NCI-H510A treated with DMSO at 0.1 percent for 48 hours (cell line): ENCODE measurements around the gene DNMT3B.
"Not testable (repeated sequence)": the region's sequence is repeated elsewhere in the genome, so short reads cannot be mapped to it uniquely, and the experiment has no call there.

ENCODE experiments used
- DNase-seq: peaks from one replicate; lab custom pipeline; 2025; lab: John Stamatoyannopoulos, UW

DNMT3B gene

DNA sequence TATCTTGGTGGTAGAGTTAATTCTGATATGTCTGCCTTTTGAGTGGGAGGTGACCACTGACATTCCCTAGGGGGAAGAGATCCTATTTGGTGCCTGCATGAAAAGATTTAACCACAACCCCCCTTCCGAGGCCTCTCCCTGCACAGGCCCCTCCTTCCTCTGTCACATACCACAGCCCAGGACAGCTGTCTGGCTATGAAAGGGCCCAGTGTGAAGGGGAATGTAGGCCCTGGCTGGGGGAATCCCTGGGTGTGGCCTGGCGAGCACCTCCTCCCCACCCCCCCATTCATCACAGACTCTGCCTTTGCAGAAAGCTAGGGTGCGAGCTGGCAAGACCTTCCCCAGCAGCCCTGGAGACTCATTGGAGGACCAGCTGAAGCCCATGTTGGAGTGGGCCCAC lies 30.1 kb downstream of the DNMT3B start:
- no peak for DNase-seq

DNA sequence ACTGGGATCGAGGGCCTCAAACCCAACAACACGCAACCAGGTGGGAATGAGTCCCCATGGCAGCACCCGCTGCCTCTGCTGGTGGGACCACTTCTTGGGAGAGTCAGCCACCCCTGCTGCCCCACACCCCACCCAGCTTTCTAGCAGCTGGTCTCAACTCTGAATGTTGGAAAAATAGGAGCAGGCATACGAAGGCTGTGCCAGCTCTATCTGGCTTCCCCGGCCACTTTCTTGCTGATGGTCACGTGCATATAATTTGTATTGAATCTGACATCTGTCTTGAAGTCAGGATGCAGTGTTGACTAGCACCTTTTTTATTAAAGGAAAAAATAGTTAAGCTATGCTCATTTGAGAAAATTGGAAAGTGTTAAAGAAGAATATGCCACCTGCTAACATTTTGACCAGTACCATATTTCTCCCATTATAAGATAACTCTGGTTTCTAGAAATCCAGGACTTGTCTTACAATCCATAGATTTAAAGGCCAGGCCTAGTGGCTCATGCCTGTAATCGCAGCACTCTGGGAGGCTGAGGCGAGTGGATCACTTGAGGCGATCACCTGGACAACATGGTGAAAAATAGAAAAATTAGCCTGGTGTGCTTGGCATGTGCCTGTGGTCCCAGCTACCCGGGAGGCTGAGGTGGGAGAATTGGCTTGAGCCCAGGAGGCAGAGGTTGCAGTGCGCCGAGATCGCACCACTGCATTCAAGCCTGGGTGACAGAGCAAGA lies 30.7 kb downstream of the DNMT3B start:
- DNase-seq, result no peak

DNA sequence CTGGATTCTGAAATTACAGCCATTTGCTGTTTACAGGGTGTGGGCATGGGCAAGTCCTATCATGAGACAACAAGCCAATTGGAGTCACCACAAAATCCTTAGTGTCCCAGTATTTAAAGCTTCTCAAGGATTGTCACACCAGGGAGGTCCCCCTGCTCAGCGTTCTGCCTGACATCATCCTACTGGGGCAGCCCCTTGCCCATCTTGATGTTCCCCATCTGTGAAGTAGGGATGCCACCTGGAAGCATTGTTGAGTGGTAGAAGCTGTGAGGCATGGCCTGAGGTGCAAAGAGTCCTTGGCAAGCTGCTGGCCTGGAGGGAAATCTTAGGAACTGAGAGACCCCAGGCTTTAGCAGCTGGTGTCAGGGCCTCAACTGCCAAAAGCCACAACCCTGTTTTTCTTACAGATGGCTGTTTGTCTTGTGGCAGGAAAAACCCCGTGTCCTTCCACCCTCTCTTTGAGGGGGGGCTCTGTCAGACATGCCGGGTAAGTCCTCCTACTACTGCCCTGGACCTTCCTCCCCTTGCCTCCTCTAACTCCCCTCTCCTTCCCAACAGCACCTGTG lies 34.3 kb downstream of the DNMT3B start:
- DNase-seq, result no peak

DNA sequence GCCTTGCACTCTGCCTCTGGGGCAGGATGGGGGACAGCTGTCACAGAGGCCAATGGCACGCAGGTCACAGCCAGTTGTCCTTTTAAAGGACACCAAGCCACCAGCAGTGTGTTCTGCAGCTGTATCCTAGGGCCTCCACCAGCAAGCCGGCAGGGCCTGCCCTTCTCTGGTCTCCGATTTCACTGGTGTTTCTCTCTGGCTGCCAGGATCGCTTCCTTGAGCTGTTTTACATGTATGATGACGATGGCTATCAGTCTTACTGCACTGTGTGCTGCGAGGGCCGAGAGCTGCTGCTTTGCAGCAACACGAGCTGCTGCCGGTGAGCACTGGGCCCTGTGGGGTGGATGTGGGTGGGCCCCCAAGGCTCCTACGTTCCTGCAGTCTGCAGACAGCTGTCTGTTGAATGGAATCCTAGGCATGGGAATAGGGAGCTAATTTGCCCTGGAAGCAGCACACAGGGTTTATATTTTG lies 34.8 kb downstream of the DNMT3B start:
- DNase-seq, result no peak

DNA sequence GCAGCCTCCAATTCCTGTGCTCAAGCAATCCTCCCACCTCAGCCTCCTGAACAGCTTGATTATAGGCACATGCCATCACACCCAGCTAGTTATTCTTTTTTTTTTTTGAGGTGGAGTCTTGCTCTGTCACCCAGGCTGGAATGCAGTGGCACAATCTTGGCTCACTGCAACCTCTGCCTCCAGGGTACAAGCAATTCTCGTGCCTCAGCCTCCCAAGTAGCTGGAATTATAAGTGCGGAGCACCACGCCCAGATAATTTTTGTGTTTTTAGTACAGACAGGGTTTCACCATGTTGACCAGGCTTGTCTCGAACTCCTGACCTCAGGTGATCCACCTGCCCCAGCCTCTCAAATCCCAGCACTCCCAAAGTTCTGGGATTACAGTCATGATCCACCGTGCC lies 35.4 kb downstream of the DNMT3B start:
- DNase-seq, result not testable (repeated sequence)

DNA sequence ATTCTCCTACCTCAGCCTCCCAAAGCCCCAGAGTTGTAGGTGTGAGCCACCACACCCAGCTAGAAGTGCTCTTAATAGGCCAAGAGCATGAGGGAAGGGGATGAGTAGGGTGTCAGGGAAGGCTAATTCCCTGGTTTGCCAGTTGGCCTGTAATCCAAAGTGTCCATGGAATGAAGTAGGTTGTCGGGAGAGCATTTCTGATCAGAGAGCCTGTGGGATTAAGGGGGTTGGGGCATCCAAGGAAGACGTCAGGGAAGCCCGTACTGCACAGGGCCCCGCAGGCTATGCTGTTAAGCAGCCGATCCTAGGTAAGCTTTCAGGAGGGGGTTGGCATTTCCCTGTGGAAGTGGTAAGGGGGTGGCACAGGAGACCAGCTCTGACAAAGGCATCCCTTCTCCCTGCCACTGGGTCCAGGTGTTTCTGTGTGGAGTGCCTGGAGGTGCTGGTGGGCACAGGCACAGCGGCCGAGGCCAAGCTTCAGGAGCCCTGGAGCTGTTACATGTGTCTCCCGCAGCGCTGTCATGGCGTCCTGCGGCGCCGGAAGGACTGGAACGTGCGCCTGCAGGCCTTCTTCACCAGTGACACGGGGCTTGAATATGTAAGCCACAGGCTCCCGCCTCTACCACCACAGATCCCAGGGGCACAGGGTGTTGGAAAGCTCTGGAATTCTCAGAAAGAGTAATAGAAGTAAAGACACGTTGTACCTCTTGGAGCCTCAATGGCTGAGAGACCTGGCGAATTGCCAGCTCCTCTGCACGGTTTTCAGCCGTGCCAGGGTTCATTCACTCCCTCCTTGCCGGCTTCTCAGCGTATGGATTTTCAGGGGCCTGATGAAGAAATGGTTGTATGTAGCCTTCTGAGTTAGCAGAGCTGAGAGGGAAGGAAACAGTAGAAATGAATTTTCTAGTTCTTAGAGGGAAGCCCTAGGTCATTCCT lies 36.1 kb downstream of the DNMT3B start:
- no peak for DNase-seq

DNA sequence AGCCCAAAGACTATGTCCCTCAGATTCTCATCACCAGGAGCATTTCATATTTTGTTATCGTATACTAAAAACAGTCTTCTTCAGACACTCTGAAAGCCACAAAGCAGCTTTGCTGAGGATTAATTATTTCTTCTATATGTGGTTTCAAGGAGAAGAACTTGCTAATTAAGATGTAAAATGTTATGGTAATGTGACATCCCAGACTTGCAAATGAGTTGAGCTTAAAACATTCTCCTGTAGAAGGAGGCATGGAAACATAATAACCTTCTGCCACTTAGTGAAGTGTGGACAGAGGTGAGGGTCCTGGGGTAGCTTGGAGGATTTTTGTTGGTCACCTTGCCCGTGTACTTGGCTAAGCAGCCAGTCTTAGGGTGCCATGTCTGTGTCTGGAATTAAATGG lies 40.9 kb downstream of the DNMT3B start:
- no peak for DNase-seq

DNA sequence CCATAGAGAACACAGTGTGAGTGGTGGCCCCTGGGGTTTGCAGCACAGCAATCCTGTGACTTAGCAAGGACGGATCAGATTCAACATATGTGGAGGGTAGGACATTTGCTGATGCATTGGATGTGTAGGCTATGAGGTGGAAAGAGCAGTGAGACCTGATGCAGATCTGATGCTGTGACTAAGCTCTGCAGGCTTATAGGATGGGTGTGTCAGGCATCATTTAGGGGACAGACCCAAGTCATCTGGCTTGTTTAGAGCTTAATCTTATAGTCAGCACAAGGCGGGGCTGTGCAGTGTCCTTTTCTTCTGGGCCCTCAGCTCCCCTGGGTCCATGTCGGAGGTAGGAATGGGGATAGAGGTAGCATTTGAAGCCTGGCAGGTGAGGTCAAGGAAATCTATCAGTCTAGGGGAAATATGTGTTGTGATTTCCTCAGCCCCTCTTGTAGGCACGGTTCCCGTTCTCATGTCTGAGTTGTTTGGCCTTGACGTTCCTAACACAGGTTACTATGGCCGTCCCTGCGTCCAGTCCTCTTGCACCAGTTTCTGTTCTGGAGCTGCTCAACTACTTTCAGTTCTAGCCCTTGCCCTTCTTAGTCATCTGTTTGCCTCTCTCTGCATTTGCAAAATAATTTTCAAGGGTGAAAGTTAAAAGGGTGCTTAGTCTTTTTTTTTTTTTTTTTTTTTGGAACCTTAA lies 42.0 kb downstream of the DNMT3B start:
- DNase-seq, result no peak

DNA sequence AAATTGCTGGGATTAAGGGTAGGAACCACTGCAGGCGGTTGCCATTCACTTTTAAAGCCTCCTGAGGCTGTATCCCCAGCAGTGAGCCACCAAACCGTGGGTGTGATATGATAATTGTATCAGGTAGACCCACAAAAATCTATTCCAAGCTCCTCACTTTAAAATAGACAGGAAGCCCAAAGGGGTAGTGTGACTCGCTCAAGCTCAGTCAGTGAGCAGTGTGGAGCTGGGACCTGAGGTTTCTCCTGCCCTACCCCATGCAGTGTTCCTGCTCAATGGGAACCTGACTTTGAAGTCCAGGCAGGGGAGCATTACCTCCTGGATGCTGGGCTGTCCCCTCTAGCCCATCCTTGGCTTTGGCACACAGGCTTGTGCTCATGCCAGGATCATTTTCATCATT lies 42.6 kb downstream of the DNMT3B start:
- DNase-seq, result no peak

DNA sequence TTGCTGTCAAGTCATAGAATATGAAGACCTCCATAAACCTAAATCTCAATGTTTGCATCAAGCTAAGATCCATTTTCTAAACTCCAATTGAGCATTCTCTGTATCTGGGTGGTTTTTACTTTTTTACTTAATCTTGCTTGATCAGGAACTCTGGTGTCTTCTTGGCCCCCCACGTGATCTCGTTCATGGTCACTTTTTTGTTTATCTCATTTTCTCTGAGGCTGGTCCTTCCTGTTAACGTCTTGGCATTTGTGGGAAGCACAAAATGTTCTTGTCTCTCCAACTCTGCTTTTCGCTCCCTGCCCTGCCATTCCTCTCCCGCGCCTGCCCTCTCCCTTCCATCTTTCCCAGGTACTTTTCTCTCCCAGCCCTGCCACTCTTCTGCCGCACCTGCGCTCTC lies 43.5 kb downstream of the DNMT3B start:
- DNase-seq, result no peak

DNA sequence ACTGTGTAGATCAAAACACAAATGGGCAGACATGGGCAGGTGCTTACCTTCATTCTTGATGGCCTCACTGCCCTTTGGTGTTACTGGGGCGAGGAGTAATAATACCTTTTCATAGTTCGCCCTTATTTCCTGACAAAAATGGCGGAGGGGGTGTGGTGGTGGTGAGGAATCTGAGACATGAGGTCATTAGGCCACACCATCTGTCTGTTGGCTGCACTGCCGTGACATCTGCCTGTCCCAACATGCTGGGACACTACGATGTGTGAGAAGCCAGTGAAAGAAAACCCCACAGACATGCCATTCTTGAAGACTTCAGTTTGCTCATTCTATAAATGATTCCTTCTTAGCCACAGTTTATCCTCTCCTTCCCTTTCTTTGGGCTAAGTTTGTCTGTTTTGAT lies 44.2 kb downstream of the DNMT3B start:
- no peak for DNase-seq

DNA sequence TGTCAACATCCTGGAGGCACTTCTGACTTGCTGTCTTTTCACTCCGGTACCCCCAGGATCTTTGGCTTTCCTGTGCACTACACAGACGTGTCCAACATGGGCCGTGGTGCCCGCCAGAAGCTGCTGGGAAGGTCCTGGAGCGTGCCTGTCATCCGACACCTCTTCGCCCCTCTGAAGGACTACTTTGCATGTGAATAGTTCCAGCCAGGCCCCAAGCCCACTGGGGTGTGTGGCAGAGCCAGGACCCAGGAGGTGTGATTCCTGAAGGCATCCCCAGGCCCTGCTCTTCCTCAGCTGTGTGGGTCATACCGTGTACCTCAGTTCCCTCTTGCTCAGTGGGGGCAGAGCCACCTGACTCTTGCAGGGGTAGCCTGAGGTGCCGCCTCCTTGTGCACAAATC lies 45.5 kb downstream of the DNMT3B start:
- DNase-seq, result peak; percentile 8

DNA sequence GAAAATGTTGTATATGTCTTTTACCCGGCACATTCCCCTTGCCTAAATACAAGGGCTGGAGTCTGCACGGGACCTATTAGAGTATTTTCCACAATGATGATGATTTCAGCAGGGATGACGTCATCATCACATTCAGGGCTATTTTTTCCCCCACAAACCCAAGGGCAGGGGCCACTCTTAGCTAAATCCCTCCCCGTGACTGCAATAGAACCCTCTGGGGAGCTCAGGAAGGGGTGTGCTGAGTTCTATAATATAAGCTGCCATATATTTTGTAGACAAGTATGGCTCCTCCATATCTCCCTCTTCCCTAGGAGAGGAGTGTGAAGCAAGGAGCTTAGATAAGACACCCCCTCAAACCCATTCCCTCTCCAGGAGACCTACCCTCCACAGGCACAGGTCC lies 46.3 kb downstream of the DNMT3B start:
- no peak for DNase-seq

DNA sequence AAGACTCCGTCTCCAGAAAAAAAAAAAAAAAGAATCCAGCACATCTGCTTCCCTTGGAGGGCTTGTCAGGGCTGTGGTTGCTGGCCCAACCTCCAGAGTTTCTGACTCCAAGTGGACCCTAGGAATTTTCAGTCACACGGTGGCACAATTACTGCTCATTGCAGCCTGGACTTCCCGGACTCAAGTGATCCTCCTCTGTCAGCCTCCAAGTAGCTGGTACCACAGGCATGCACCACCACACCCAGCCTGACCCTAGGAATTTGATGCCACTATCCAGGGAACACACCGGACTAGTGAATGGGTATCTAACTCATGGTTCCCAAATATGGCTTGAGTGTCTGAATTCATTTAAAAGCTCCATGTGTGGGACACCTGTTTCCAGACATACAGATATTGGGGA lies 47.7 kb downstream of the DNMT3B start:
- DNase-seq, result no peak

DNA sequence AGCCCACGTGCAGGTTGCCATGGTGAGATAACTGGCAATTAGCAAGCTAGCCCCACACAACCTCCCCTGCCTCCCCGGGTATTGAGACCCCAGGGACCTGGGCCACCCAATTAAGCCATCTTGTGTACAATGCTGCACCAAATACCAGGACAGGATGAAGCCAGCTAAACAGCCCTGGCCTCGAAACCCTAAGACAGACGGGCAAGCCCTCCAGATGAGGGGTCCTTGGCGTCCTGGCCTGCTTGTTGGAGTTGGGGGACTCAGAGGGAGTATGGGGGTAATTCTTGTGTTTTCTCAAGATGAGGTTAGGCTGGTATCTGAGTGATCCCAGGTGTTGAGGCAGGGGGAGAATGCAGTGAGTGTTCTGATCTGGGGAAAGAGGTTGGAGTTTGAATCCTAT lies 48.8 kb downstream of the DNMT3B start:
- no peak for DNase-seq

DNA sequence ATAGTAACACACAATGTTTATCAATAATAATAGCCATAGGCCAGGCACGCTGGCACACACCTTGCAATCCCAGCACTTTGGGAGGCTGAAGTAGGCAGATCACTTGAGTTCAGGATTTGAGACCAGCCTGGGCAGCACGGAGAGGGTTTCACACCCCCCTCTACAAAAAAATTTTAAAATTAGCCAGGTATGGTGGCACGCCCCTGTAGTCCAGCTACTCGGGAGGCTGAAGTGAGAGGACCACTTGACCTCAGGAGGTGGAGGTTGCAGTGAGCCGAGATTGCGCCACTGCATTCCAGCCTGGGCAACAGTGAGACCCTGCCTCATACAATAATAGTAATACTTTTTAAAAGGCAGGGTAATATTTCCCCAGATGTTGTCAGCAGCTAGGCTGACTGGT lies 49.7 kb downstream of the DNMT3B start:
- DNase-seq, result no peak

DNA sequence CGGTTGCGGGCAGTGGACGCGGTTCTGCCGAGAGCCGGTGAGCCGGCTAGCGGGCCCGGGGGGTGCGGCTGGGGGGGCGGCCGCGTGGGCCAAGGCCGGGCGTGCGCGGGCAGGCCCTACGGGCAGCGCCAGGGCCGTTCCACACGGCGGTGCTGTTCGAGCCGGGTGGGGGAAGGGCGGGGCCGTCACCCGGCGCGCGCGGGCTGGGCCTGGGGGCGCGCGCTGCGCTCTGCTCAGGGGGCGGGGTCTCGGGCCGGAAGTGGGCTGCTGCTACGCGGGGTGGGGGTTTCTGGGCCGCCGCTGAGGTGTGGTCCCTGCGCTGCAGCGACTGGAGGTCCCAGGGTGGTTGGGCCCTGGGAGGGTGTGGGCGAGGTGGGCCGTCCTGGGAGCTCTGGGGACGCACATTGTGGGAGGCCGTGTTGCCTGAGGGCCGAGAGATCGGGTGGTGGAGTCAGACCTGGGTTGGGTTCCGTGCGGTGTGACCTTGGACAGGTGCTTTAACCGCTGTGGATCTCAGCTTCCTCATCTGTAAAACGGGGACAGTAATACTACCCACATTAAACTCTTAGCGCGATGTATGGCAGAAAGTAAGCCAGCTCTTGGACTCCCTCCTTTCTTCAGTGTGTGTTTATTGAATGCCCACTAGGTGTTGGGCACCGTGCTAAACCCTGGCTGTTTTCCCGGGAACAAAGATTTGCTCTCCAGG lies 58.0 kb downstream of the DNMT3B start:
- DNase-seq, result peak; percentile 73

DNA sequence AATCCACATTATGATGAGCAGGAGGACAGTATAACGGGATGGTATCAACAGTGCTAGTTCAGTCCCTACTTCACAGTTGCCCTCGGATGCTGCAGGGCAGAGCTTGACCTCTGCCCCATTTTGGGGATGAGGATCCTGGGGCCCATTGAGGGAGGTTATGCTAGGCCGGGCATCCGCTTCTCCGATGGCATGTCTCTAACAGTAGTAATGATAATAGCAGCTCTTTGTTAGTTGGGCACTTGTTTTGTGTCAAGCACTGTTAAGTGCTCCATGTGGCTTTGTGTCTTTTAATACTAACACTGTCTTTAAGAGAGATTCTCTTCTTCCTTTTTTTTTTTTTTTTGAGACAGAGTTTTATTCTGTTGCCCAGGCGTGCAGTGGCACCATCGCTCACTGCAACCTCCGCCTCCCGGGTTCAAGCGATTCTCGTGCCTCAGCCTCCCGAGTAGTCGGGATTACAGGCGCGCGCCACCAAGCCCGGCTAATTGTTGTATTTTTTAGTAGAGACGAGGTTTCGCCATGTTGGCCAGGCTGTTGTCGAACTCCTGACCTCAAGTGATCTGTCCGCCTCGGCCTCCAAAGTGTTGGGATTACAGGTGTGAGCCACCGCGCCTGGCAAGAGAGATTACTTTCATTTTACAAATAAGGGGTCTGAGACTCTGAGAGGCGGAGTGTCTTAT lies 58.7 kb downstream of the DNMT3B start:
- DNase-seq, result no peak

DNA sequence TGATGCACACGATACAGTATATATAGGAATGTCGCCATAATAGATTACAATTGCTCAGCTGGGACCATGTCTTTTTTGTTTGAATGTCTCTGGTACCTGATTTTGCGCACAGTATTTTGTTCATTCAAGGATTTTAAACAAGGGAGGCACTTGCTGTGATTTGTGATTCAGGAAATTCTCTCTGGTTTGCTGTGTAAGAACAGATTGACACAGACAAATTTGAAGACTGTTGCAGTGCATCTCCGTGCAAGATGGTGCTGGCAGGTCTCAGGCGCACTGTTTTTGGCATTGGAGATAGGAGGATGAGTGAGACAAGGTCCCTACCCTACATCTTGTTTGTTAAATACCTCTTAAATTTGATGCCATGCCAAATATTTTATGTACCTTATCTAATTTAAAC lies 60.0 kb downstream of the DNMT3B start:
- no peak for DNase-seq

DNA sequence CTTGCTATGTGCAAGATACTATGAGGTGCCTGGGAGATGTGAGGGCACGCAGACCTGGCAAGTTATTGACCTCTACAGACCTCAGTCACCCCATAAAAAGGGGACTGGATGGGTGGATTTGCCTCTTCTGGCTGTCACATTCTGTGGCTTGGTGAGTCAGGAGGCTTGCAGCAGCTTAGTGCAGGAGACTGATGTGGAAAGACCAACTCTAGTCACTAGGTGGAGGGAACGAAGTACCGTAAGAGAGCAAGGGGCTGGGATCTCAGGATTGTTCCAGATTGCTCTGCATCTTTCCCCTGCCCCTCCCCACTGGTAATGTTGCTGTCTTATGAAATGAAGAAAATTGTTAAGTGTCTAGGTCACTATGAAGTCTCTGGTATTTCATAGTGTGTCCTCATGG lies 60.9 kb downstream of the DNMT3B start:
- DNase-seq, result no peak
